ENCODE results near the gene OAF. TPM values are rescaled to one million over a fixed set of nuclear protein-coding genes. Genes with fewer than 3 reads are reported as not detected.

OAF gene
- 1 to 10 TPM; 1.4 to 2.0 TPM for total RNA-seq

DNA sequence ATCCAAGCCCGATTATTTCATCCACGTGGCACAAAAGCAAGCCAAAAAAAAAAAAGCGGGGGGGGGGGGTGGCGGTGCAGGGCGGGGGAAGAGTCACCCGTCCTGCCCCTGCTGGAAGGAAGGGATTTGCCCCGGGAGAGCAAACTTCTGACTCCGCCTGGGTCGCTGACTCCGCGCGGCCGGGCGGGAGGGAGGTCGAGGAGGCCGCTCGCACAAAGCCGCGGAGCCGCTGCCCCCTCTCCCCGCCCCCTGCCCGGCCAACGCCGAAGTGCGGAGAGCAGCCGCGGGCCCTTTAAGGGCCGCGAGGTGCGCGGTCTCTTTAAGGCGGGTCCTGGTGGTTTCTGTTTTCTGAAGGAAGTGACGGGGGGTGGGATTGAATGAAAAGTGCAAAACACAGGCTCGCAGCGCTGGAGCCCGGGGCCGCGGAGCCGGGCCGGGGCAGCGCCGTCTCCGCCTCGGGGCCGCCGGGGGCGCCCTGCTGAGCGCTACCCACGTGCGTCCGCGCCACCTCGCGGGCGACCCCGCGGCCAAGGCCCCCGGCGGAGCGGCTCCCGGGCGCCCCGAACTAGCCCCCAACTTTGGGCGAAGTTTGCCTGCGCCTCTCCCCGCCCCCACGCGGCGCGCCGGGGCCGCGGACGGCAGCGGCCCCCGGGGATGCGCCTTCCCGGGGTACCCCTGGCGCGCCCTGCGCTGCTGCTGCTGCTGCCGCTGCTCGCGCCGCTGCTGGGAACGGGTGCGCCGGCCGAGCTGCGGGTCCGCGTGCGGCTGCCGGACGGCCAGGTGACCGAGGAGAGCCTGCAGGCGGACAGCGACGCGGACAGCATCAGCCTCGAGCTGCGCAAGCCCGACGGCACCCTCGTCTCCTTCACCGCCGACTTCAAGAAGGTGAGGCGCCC is at the start of gene OAF:
Gene OAF, plus strand, starts transcription at position 407 of the 896 bp plus-strand sequence. Its CDS starts 248 bp downstream, at position 655.
- ChIA-PET CTCF (no interaction called here), POLR2A (no interaction called here)
- DNase-seq, result peak; percentile 70
- peak within 1 kb of the TSS; percentile 78 for H3K4me3 Mint-ChIP-seq
- no peaks in the 10 kb centered on the region for H3K36me3 Mint-ChIP-seq (ENCODE audit: low read depth)
- no peak within 1 kb of the TSS for H3K27ac Mint-ChIP-seq
- peaks cover 15% of the 10 kb centered on the region for H3K4me1 Mint-ChIP-seq
- H3K27me3 Mint-ChIP-seq, result peaks cover 54% of the 10 kb centered on the region
- no peaks in the 10 kb centered on the region for H3K9me3 Mint-ChIP-seq

DNA sequence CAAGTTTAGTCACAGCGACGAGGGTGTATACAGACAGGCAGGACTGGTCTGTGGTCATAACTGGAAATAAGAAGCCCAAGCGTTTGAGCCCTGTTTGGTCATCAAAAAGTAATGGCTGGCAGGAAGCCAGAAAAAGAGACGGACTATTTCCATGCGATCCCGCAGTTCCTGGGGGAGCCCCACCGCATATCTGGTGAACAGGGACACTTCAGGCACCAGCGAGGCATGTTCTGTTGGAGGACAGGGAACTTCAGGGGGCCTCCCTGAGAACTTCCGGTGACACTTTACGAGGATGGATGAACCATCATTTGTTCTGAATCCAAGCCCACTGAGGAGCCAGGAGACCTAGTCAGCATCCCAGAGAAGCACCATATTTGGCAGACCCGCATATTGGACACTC is 43.2 kb upstream of the OAF start:
- Mint-ChIP-seq H3K4me3 (no peak overlapping the region), H3K4me1 (peaks cover 3% of the 10 kb centered on the region), H3K36me3 (ENCODE audit: low read depth) (no peaks in the 10 kb centered on the region), H3K27ac (no peak overlapping the region), H3K27me3 (peaks cover 59% of the 10 kb centered on the region), H3K9me3 (peaks cover 4% of the 10 kb centered on the region)
- ChIA-PET CTCF (interaction anchor here (0.6 to 6.2 kb wide), 4 partner anchors 27 to 178 kb away, joined by 3 to 61 read pairs (median 6); no protein-coding TSS in a partner anchor), POLR2A (no interaction called here)
- no peak for DNase-seq

DNA sequence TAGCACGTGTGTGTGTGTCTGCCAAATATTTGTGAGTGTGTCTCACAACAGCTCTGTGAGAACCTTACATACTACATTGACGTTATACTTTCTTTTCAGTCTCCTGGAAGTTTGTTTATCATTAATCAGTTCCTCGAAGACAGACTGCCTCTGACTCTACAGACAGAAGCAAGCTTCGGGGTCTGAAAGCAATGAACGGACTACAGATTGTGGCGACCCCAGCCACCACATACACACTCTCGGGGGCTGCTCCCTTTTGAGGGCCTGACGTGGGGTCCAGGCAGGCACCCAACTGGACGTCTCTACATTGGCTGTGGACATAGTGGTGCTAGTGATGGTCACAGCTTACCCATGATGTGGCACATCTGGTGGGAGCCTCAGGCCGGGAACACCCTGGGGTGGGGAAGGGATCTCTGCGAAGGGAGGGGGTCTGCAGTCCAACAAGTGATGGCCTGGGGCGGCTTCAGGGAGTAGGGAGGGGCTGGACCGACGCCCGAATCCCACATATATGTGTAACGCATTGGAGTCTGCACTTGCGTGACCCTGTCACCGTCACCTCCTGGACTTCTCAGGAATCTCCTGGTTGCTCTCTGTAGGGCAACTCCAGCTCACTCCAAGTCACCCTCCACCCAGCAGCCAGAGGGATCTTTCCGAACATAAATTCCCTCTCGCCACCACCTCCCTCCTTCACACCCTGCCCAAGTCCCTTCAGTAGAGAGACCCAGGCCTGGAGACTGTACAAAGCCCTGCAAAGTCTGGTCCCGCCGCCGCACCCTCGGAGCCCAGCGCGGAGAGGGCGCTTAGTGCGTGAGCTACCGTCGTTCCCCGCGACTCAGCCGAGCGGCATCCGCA is 42.5 kb upstream of the OAF start:
- Mint-ChIP-seq H3K9me3 (peaks cover 4% of the 10 kb centered on the region), H3K4me3 (peak overlapping the region; percentile 47), H3K4me1 (peaks cover 3% of the 10 kb centered on the region), H3K27me3 (peaks cover 64% of the 10 kb centered on the region), H3K27ac (no peak overlapping the region), H3K36me3 (ENCODE audit: low read depth) (no peaks in the 10 kb centered on the region)
- POLR2A ChIA-PET, result no interaction called here
- CTCF ChIA-PET, result interaction anchor here (0.6 to 6.2 kb wide), 18 partner anchors 8 to 503 kb away, joined by 3 to 61 read pairs (median 3); no protein-coding TSS in a partner anchor
- DNase-seq, result no peak

DNA sequence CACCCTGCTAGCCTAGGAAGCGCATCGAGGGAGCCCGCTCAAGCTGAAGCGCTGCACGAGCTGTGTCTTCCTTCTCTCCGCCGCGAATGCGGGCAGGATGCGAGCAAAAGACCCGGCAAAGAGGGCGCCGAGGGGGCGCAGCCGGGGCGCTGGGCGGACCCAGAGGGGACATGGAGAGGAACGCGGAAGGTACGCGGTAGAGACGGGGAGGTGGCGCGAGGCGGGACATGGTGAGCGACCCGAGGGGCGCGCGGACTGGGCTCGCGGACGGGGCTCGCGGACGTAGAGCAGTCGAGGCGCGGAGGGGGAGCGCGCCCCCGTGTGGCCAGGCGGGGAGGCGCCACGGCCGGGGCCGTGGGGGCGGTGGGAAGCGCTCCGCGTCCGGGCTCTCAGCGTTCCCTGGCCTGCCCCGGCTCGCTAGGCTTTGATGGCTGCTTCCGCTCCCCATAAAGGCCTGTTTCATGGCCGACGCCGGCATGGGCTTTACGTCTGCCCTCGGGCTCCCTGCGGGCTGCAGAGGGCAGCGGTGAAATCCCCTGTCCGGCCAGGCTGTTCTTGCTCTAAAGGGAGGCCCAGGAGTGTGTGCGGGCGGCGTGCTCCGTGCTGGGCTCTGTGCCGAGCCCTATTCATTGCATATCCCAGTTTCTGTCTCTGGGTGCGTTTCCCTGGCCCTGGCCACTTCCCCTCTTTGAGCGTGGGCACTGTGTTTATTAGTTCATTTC is 41.7 kb upstream of the OAF start:
- H3K4me3 Mint-ChIP-seq, result peak overlapping the region; percentile 47
- H3K4me1 Mint-ChIP-seq, result peaks cover 3% of the 10 kb centered on the region
- H3K27ac Mint-ChIP-seq, result no peak overlapping the region
- CTCF ChIA-PET, result interaction anchor here (0.6 to 6.2 kb wide), 18 partner anchors 8 to 504 kb away, joined by 3 to 61 read pairs (median 3); no protein-coding TSS in a partner anchor
- no peaks in the 10 kb centered on the region for H3K36me3 Mint-ChIP-seq (ENCODE audit: low read depth)
- peaks cover 70% of the 10 kb centered on the region for H3K27me3 Mint-ChIP-seq
- peak; percentile 42 for DNase-seq
- H3K9me3 Mint-ChIP-seq, result peaks cover 4% of the 10 kb centered on the region
- POLR2A ChIA-PET, result no interaction called here

DNA sequence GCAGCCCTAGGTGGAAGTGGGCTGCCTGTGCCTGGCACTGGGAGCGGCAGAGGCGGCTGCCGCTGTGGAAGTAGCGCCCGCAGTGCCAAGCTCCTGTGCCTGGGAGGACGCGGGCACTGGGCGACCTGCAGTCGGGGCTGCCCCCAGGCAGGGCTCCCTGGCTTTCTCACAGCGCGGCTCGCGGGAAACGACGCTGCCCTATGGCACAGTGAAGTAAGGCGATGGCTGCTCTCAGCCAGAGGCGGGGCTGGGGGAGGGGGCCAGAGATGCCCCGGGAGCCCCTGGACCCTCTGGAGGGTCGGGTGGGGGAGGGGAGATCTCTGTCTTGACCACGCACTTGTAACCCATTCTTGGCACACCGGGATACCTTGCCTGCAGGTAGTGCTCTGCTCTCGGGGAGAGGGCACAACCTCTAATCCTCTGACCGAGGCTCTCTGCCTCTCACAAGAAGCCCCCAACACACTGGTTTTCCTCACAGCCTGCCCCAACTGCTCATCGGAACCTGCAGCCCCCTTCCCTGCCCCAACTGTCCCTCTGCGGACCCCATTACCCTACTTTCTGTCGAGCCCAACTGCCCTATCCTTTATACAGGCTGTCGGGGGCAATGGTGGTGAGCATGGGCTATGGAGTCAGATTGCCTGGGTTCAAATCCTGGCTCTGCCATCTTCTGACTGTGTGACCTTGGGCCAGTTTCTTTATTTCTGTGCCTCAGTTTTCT is 40.7 kb upstream of the OAF start:
- no peak for DNase-seq
- H3K27ac Mint-ChIP-seq, result no peak overlapping the region
- H3K9me3 Mint-ChIP-seq, result peaks cover 4% of the 10 kb centered on the region
- CTCF ChIA-PET, result interaction anchor here (1.0 to 6.2 kb wide), 3 partner anchors 60 to 441 kb away, joined by 3 to 61 read pairs (median 22); partner anchors contain the start of gene NECTIN1
- peaks cover 3% of the 10 kb centered on the region for H3K4me1 Mint-ChIP-seq
- peaks cover 66% of the 10 kb centered on the region for H3K27me3 Mint-ChIP-seq
- POLR2A ChIA-PET, result interaction anchor here (1.6 kb wide), 1 partner anchor 64 kb away, joined by 3 read pairs; no protein-coding TSS in a partner anchor
- no peaks in the 10 kb centered on the region for H3K36me3 Mint-ChIP-seq (ENCODE audit: low read depth)
- no peak overlapping the region for H3K4me3 Mint-ChIP-seq

DNA sequence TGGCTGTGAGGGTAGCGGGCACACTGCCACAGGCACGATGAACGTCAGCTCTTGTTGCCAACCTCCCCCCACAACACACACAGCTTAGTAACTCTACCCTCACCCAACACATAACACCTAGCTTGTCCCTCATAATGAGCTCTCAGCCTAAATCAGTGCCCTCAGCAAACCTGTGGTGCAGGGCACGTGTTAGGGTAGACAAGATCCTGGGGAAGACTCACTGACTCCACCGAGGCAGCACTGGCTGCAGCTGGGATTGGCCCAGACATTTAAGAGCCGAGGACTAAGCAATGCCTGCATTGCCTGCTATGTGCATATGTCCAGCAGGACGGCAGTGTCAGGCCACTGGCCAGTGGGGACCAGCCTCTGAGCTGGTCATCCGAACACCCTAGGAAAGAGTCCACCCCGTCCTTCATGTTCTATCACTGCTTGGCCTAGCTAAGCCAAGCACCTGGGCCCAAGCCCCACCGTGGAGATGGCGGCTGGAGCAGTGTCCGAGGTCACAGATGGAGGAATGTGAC is 40.0 kb upstream of the OAF start:
- ChIA-PET CTCF (interaction anchor here (1.0 to 6.2 kb wide), 4 partner anchors 59 to 442 kb away, joined by 3 to 61 read pairs (median 12); partner anchors contain the start of gene NECTIN1), POLR2A (interaction anchor here (1.6 kb wide), 1 partner anchor 63 kb away, joined by 3 read pairs; no protein-coding TSS in a partner anchor)
- no peak for DNase-seq
- Mint-ChIP-seq H3K4me3 (no peak overlapping the region), H3K27me3 (peaks cover 66% of the 10 kb centered on the region), H3K36me3 (ENCODE audit: low read depth) (no peaks in the 10 kb centered on the region), H3K4me1 (peaks cover 3% of the 10 kb centered on the region), H3K27ac (no peak overlapping the region), H3K9me3 (peaks cover 2% of the 10 kb centered on the region)

DNA sequence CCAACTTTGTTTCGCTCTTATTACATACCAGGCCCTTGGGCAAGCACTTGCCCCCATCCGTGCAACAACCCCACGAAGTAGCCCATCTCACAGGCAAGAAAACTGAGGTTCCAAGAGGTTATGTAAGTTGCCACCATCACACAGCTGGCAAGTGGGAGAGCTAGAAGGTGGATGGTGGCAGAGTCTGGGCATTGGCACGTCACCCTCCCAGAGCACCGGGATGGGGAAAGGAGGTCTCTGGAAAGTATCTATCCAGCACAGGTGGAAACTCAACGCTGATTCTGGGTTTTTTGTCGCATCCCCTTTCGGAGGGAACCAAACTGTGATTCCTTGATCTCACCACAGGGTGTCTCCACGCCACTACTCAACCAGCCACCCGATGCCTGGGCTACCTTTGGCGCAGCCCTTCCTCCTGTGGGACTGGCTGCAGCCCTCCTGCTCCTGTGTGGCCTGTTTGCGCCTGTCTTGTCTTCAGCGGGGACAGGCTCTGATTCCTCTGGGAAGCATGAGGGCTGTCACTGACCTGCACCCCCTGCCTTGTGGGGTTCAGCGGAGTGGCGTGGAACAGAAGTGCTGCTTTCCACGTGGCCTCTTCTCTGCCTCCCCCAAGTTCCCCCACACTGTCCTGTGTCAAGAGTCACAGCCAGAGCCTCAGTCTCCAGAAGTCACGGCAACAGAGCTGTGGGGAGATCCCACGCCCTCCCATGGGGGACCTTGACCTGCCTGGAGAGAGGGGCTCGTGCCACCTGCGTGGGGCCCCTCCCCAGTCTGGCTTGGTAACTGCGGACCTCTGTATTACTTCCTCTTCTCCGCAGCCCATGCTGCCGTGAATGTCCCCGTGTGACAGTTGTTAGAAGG is 38.5 kb upstream of the OAF start:
- peaks cover 68% of the 10 kb centered on the region for H3K27me3 Mint-ChIP-seq
- POLR2A ChIA-PET, result no interaction called here
- H3K27ac Mint-ChIP-seq, result no peak overlapping the region
- CTCF ChIA-PET, result interaction anchor here (1.0 to 6.2 kb wide), 3 partner anchors 14 to 130 kb away, joined by 3 to 61 read pairs (median 22); no protein-coding TSS in a partner anchor
- H3K4me1 Mint-ChIP-seq, result peaks cover 3% of the 10 kb centered on the region
- H3K9me3 Mint-ChIP-seq, result no peaks in the 10 kb centered on the region
- DNase-seq, result peak; percentile 52
- H3K4me3 Mint-ChIP-seq, result no peak overlapping the region
- no peaks in the 10 kb centered on the region for H3K36me3 Mint-ChIP-seq (ENCODE audit: low read depth)

DNA sequence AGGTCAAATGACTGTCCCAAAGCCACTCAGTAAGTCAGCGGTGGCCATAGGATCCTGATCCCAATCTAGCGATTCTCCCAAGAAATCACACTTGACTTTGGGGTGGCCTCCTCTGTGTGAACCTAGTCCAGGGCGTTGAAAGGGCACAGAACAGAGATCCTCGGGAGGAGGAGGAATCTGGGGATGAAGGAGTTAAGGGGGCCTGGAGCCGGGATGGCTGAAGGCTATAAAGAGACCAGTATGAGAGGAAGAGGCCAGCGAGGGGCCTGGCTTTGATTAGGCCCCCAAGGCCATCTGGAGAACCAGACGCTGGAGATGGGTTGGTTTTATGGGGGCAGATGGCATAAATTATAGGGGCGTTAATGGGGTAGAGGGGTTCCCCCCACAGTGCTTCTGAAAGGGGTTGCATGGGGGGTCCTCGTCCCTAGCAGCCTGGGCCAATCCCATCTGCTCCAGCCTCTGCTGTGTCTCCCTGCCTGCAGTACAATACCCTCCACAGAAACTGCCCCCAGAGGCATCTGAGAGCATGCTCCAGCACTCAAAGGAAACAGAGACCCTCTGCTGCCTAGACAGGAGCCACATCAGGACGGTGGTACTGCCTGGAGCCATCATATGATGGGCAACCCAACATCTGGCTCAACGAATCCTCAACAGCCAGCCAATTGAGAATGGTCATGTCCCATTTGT is 37.7 kb upstream of the OAF start:
- H3K9me3 Mint-ChIP-seq, result no peaks in the 10 kb centered on the region
- ChIA-PET CTCF (interaction anchor here (6.2 kb wide), 1 partner anchor 129 kb away, joined by 61 read pairs; no protein-coding TSS in a partner anchor), POLR2A (no interaction called here)
- DNase-seq, result no peak
- H3K4me1 Mint-ChIP-seq, result peaks cover 3% of the 10 kb centered on the region
- peaks cover 61% of the 10 kb centered on the region for H3K27me3 Mint-ChIP-seq
- no peak overlapping the region for H3K27ac Mint-ChIP-seq
- H3K4me3 Mint-ChIP-seq, result no peak overlapping the region
- no peaks in the 10 kb centered on the region for H3K36me3 Mint-ChIP-seq (ENCODE audit: low read depth)

DNA sequence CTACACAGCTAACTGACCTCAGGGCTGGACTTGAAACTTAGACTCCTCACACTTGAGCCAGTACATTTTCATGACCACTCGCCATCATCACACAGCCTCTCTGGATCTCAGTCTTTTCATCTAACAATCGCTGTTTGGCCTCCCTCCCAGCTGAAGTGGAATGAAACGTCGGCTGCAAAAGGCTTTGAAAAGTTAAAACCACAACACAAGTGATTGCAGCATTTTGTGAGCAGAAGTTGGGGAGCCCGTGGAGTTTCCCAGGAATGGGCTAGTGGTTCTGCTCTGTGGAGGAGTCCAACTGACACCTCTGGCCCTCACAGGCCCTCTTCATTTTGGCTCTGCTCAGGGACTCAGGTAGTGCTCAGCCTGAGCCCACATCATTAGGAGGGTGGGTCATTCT is 37.0 kb upstream of the OAF start:
- H3K27me3 Mint-ChIP-seq, result peaks cover 54% of the 10 kb centered on the region
- no peaks in the 10 kb centered on the region for H3K9me3 Mint-ChIP-seq
- ChIA-PET POLR2A (no interaction called here), CTCF (interaction anchor here (6.2 kb wide), 1 partner anchor 128 kb away, joined by 61 read pairs; no protein-coding TSS in a partner anchor)
- no peak overlapping the region for H3K4me3 Mint-ChIP-seq
- no peak for DNase-seq
- no peaks in the 10 kb centered on the region for H3K4me1 Mint-ChIP-seq
- no peak overlapping the region for H3K27ac Mint-ChIP-seq
- H3K36me3 Mint-ChIP-seq (ENCODE audit: low read depth), result no peaks in the 10 kb centered on the region

DNA sequence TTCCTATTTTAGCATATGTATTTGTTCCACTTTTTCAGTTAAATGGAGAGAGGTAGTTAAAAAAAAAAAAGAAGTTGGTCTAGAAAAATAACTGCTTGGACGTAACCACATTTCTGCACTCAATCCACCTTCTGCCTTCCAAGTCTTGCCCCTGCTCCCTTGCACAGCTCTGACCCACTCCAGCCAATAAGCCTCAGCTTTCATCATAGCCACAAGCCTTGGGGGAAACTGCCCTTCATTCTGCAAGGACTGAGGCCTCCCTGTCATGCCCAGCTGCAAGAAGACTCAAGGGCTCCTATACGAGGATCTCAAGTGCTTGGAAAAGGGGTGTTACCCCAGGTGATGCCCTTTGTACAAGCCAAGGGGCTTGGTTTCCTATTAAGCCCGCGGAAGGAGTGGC is 36.0 kb upstream of the OAF start:
- no peaks in the 10 kb centered on the region for H3K9me3 Mint-ChIP-seq
- no peak overlapping the region for H3K4me3 Mint-ChIP-seq
- POLR2A ChIA-PET, result no interaction called here
- no peaks in the 10 kb centered on the region for H3K4me1 Mint-ChIP-seq
- no peak for DNase-seq
- no peaks in the 10 kb centered on the region for H3K36me3 Mint-ChIP-seq (ENCODE audit: low read depth)
- CTCF ChIA-PET, result interaction anchor here (1.3 to 1.6 kb wide), 2 partner anchors 54 to 128 kb away, joined by 3 to 5 read pairs; no protein-coding TSS in a partner anchor
- H3K27ac Mint-ChIP-seq, result no peak overlapping the region
- H3K27me3 Mint-ChIP-seq, result peaks cover 49% of the 10 kb centered on the region
